HG03558 (cell line): ENCODE results near the gene CLCN7.

ENCODE experiments used
- ATAC-seq: cut with Tn5 transposase; IDR thresholded peaks from one replicate; pipeline ENCODE4 v1.9.1; 2021; ENCODE audit warnings: moderate number of reproducible peaks; ENCODE audit not compliant: unreplicated experiment; ENCODE audit errors: extremely low read depth

Gene CLCN7

DNA sequence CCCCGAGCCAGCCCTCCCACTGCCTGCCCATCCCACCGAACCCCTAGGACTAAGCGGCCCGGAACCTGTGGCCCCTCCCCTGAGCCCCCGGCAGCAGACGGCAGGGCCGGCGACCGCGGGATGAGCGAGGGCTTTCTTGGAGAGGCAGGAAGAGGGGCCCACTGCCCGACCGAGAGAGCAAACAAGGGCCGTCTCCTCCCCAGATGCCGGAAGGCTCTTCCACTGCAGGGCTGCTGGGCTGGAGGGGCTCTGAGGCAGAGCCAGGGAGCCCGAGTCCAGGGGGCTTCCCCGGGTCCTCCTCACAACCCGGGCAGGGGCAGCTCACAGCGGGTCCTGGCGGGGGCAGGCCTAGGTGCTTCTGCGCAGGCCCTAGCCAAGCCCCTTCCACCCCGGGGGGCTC lies 41.1 kb downstream of the CLCN7 start:
- ATAC-seq: no peak

DNA sequence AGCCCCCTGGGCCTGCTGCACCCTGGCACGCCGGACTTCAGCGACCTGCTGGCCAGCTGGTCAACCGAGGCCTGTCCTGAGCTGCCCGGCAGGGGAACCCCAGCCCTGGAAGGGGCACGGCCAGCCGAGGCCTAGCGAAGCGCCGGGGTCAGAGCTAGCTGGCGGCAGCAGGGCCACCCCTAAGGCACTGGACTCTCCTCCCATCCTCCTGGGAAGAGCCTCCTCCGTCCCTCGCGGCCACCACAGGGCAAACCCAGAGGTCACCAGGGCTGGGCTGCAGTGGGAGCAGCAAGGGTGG lies 41.6 kb downstream of the CLCN7 start:
- ATAC-seq: no peak

DNA sequence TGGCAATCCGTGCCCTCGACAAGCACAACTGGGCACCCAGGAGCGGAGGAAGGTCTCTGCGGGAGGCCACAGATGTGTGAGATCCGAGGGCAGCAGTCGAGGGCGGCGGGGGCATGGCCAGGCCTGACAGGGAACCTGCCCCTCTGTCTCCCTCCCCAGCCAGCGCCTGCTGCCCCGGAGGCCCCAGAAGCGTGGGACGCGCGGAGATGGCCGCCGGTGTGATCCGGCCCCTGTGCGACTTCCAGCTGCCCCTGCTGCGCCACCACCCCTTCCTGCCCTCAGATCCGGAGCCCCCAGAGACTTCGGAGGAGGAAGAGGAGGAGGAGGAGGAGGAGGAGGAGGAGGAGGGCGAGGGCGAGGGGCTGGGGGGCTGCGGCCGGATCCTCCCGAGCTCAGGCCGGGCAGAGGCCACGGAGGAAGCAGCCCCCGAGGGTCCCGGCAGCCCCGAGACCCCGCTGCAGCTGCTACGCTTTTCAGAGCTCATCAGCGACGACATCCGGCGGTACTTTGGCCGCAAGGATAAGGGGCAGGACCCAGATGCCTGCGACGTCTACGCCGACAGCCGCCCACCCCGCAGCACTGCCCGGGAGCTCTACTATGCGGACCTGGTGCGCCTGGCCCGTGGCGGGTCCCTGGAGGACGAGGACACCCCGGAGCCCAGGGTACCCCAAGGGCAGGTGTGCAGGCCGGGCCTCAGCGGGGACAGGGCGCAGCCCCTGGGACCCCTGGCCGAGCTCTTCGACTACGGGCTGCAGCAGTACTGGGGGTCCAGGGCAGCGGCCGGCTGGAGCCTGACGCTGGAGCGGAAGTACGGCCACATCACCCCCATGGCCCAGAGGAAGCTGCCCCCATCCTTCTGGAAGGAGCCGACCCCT lies 42.2 kb downstream of the CLCN7 start:
- ATAC-seq: no peak

- ATAC-seq: no peak
These were observed 43.1 kb downstream of the CLCN7 start for GRCh38 chr16:1431497-1432270.

DNA sequence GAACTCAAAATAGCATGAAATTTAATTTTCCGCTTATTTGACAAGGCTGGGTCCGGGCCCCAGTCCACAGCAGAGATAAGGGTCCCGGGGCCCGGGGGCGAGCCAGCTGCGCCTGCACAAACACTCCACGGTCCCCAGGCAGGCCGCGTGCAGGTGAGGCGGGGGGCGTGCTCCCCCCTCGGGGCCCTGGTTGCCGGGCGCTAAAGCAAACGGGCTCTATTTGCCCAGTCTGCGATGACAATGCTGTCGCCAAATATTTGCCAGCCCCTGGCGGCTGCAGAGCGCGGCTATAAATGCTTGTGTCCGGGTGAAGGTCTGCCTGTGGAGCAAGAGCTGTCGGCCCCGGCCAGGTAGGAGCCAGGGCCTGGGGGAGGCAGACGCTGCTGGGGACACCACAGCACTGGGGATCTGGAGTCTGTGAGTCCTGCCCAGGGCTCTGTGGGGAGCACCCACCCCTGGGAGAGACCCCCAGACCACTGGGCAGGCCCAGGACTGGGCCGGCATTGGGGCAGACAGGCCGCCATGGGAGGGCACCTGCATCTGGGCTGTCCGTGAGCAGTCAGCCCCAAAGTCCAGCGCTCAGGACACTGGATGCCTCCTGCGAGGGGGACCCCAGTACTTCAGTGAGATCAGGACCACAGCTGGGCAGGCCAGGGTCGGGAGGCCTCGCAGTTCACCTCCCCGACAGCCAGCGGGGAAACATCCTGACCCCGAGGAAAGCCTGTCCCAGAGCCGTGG lies 43.9 kb downstream of the CLCN7 start, which contains the start of gene PERCC1:
Gene PERCC1, plus strand, starts transcription at position 320 of the 738 bp plus-strand sequence. CDS start 1,516 bp downstream, outside the sequence.
- ATAC-seq: no peak

DNA sequence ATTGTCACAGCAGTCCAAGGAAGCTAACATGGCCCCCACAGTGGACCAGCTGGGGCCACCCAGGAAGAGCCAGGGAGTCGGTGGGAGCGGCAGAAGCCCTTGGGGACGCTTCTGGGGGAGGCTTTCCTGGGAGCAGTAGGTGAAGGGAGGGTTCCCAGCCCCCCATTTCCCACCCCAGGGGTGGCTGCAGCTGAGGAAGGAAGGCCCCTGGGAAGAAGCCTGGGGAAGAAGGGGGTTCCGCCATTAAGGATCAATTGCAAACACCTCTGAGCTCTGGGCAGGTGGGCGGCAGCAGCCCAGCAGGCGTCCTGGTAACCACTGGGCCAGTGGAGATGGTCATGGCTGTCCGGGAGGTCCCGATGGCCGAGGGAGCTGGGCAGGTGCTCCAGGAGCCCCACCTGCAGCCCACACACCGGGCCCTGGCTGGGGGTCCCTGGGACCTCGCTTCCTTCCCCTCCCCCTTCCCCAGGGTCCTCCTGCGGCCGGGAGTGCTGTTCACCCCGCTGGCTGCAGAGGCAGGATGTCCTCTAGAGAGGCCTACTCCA lies 44.5 kb downstream of the CLCN7 start:
- no peak for ATAC-seq

- no peak for ATAC-seq
These were observed 45.2 kb downstream of the CLCN7 start for GRCh38 chr16:1429631-1430030.

GRCh38 chr16:1429012-1429411 lies 45.8 kb downstream of the CLCN7 start:
- no peak for ATAC-seq

GRCh38 chr16:1428511-1428910 lies 46.3 kb downstream of the CLCN7 start:
- ATAC-seq: no peak

DNA sequence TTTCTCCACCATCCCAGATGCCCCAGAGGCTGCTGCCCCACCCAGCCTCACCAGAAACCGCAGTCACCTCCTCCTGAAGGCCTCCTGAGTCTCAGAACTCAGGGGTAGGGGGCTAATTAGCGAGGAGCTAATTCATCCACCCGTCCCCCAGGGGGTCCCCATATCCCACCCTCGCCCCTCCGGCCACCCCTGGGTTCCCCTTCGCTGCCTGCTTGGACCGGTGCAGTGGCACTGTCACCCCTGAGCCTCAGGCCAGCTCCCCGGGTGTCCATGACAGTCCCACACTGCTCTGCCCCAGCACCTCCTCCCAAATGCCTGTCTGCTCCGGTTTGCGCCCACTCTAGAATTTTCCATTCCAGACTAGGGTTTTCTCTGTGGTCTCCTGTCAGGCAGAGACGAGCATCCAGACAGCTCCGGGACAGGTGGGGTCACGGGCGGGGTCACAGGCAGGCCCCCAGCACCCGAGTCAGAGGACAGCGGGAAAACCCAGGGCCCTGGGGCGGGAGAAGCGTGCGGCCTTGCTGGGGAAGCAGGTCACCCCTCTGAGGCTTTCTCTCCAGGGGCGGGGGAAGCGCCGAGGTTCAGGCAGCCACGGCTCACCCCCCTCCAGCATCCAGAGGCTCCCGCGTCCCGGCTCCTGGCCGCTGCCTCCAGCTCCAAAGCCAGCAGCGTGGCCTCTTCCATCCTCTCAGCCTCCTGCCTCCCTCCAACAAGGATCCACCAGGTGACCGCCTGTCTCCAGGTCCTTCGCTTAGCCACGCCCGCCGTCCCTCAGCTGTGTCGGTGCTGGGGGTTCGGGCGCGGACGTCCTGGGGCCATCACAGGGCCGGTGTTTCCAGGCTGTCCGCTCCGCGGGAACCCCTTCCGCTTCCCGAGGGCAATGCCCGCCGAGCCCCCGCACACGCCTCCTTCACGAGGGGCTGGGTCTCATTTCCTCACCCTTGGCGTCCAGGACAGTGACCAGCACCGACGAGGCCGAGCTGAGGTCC lies 47.1 kb downstream of the CLCN7 start:
- ATAC-seq: no peak

DNA sequence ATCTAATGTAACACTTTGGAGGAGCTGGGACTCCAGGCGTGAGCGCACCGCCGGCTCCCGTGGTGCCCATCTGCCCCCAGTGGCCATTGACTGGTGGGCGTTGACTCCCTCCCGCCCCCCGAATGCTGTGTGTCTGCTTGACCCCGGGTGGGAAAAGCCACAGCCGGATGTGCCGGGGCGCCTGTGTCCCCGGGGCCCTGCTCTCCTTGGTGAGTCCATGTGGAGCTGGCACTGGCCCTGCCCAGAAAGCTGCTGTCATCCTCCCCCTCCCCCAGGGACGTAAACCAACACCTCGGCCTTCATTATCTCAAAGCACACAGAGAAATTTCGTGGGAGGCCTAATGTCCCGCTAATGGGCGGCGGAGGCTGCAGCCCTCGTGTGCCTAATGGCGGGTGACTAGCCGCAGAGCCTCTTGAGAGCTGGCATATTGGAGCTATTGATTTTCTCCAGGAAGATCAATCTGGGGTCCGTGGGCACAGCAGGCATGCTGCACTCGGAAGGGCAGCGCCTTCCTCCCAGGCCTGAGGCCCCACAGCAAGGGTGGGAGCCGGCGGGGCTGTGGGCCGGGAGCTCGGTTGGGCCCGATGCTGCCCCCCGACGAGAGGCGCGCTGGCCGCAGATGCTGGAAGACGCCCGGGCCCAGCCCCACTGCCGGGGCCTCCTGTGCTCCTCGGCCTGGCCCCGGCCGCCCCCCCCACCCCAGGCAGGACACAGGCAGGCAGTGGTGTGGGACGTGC lies 47.9 kb downstream of the CLCN7 start:
- ATAC-seq: no peak

- ATAC-seq: no peak
These were observed 49.0 kb downstream of the CLCN7 start for GRCh38 chr16:1425616-1426370.

- ATAC-seq: no peak
These were observed 50.8 kb downstream of the CLCN7 start for GRCh38 chr16:1424028-1424427.

DNA sequence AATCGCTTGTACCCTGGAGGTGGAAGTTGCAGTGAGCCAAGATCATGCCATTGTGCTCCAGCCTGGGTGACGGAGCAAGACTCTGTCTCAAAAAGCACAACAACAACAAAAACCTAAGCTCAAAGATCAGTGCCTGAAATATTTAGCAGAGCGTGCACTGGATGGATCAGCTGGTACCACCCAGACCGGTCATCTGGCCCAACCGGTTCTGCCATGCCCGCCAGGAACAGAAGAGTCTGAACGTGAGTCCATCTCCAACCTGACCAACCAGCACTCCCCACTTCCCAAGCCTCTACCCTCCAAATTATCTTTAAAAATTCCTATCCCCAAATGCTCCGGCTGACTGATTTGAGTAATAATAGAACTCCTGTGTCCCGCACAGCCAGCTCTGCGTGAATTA lies 52.8 kb downstream of the CLCN7 start:
- no peak for ATAC-seq

GRCh38 chr16:1420111-1420539 lies 54.7 kb downstream of the CLCN7 start:
- no peak for ATAC-seq

DNA sequence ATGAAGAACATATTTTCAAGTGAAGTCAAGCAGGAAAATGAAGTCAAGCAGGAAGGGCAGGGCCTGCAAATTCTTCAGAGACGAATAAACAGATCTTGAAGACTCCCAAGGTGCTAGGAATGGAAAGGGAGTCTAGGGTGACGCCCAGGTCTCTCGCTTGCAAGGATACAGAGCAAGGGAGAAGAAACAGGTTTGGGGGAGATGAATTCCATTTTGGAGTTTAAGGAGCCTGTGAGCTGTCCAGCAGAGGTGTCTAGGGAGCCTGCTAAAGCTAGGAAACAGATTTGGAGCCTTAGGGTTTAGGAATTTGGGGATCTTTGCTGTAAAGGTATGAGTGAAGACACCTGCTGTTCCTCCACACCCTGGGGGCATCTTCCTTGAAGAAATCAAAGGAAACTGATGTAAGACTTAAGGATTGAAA lies 58.3 kb downstream of the CLCN7 start:
- no peak for ATAC-seq

GRCh38 chr16:1414532-1415260 lies 60.1 kb downstream of the CLCN7 start, which contains the start of gene UNKL:
Gene UNKL (minus strand): TSS chr16:1414704. CDS start chr16:1414691, 13 bp downstream.
- no peak for ATAC-seq
